Ovary (tissue), 3 donors: ENCODE measurements around the gene ARL10.

Source experiments
- CTCF ChIP-seq, 3 donors: fragments of 450-650 bp in 2 of 3; fragments of 200-600 bp in 1 of 3; IDR thresholded peaks; one replicate each; pipeline versions ENCODE4 v1.5.1 to v1.8.0; 2016 to 2022; ENCODE audit warnings: antibody characterized with exemption in 3 of 3, mild to moderate bottlenecking in 1 of 3
- EP300 ChIP-seq: sonication (generic); formaldehyde crosslinking; IDR thresholded peaks from one replicate; pipeline ENCODE4 v1.6.1; 2017; ENCODE audit warnings: antibody characterized with exemption
- POLR2A ChIP-seq: fragments of 450-650 bp; IDR thresholded peaks from one replicate; pipeline ENCODE4 v1.6.1; 2017; ENCODE audit warnings: antibody characterized with exemption, mild to moderate bottlenecking, moderate library complexity
- donor health status: DM: no; HTN: no; CAD: no.

- no peak for TF ChIP-seq EP300
- no peak for TF ChIP-seq POLR2A
- TF ChIP-seq CTCF (IDR thresholded peaks at IDR 0.05) = no peak
Measured at GRCh38 chr5:176353533-176353932, 11.8 kb upstream of the ARL10 start.
